H1 (cell line): ENCODE data around the gene SMYD3. TPM values are rescaled to one million over a fixed set of nuclear protein-coding genes. Genes with fewer than 3 reads are reported as not detected.

Experiments used
- CTCF ChIA-PET: fragments of 300-600 bp; sonication (Branson Sonifier 250); formaldehyde crosslinking; loops from one replicate; lab custom pipeline; 2021; ENCODE audit not compliant: partially characterized antibody; lab: Charles Lee
- POLR2A ChIA-PET: fragments of 300-600 bp; sonication (Branson Sonifier 250); formaldehyde crosslinking; loops from one replicate; lab custom pipeline; 2021; ENCODE audit warnings: inconsistent platforms; ENCODE audit not compliant: partially characterized antibody; lab: Charles Lee
- DNase-seq, 2 experiments: peaks; one replicate each; pipeline versions ENCODE4 v3.0.0 to v3.0.0-alpha.2; 2010 to 2022; ENCODE audit warnings: low spot score in 2 of 2, low read depth in 1 of 2, mixed read lengths in 1 of 2
- FAIRE-seq: peaks from 2 replicates; lab custom pipeline; 2011; peaks lifted over from hg19 to GRCh38; lab: Jason Lieb, UNC
- H2AFZ ChIP-seq: 2 replicates; pipeline ENCODE4 v1.8.1; 2012; ENCODE audit warnings: low read length, inconsistent platforms
- H2AK5ac ChIP-seq: 2 replicates; pipeline ENCODE4 v1.6.1; 2013; ENCODE audit warnings: low read depth, low read length
- H2BK120ac ChIP-seq: replicated peaks from 2 replicates; pipeline ENCODE3; 2013; ENCODE audit warnings: low read depth, low read length, inconsistent platforms
- H2BK12ac ChIP-seq: 2 replicates; pipeline ENCODE4 v1.6.1; 2013; ENCODE audit warnings: low read depth, low read length
- H2BK15ac ChIP-seq: 2 replicates; pipeline ENCODE4 v1.6.1; 2013; ENCODE audit warnings: low read length
- H2BK20ac ChIP-seq: 2 replicates; pipeline ENCODE4 v1.6.1; 2013; ENCODE audit warnings: low read length
- H2BK5ac ChIP-seq: 2 replicates; pipeline ENCODE4 v1.6.1; 2013; ENCODE audit warnings: low read depth, low read length
- H3K14ac ChIP-seq: 2 replicates; pipeline ENCODE4 v1.6.1; 2013; ENCODE audit warnings: inconsistent platforms; ENCODE audit not compliant: insufficient read length
- H3K18ac ChIP-seq: 2 replicates; pipeline ENCODE4 v1.6.1; 2013; ENCODE audit warnings: low read length; ENCODE audit errors: extremely low read depth
- H3K23ac ChIP-seq: 2 replicates; pipeline ENCODE4 v1.6.1; 2013; ENCODE audit warnings: inconsistent platforms; ENCODE audit not compliant: insufficient read length
- H3K23me2 ChIP-seq: 2 replicates; pipeline ENCODE4 v1.6.1; 2013; ENCODE audit warnings: low read depth, low read length
- H3K27ac ChIP-seq: 2 replicates; pipeline ENCODE4 v1.6.1; 2011; ENCODE audit warnings: low read depth, low read length, inconsistent platforms
- H3K27me3 ChIP-seq, 4 experiments: replicated peaks in 1 of 4; 1 replicate in 1 of 4; 2 replicates in 3 of 4; pipeline versions ENCODE4 v1.6.1 to v1.8.1; 2011 to 2013; ENCODE audit warnings: low read length in 3 of 4, mild to moderate bottlenecking in 3 of 4, inconsistent platforms in 2 of 4, mixed read lengths in 2 of 4, moderate library complexity in 1 of 4; ENCODE audit not compliant: control insufficient read depth in 3 of 4, insufficient read depth in 3 of 4; ENCODE audit errors: extremely low read depth in 1 of 4
- H3K36me3 ChIP-seq, 4 experiments: 2 replicates each; pipeline versions ENCODE4 v1.6.1 to v1.8.1; 2011 to 2013; ENCODE audit warnings: mild to moderate bottlenecking in 4 of 4, low read length in 3 of 4, moderate library complexity in 2 of 4, control low read depth in 1 of 4, inconsistent platforms in 1 of 4; ENCODE audit not compliant: insufficient read depth in 4 of 4, control insufficient read depth in 2 of 4
- H3K4ac ChIP-seq: replicated peaks from 2 replicates; pipeline ENCODE3; 2013; ENCODE audit warnings: low read length, low read depth, mixed read lengths, inconsistent platforms; ENCODE audit not compliant: insufficient read length
- H3K4me1 ChIP-seq, 4 experiments: replicated peaks in 1 of 4; 1 replicate in 1 of 4; 2 replicates in 3 of 4; pipeline versions ENCODE4 v1.6.1 to v1.8.1; 2011 to 2013; ENCODE audit warnings: low read length in 3 of 4, inconsistent platforms in 2 of 4, mixed read lengths in 1 of 4; ENCODE audit not compliant: insufficient read depth in 4 of 4, control insufficient read depth in 3 of 4
- H3K4me2 ChIP-seq, 2 experiments: 2 replicates each; pipeline versions ENCODE4 v1.6.1 to v1.8.1; 2011 to 2013; ENCODE audit warnings: low read depth in 2 of 2, low read length in 2 of 2, control low read depth in 1 of 2, inconsistent platforms in 1 of 2, mild to moderate bottlenecking in 1 of 2; ENCODE audit not compliant: insufficient read depth in 1 of 2
- H3K4me3 ChIP-seq, 4 experiments: fragments of 200-600, 300-600 bp in 1 of 4; sonication (generic), shearing (Covaris generic), sonication (Bioruptor Twin) in 1 of 4; 2 replicates each; pipeline versions ENCODE4 v1.5.1 to v1.8.1; 2011 to 2016; ENCODE audit warnings: low read length in 4 of 4, low read depth in 3 of 4, control low read depth in 2 of 4, inconsistent platforms in 2 of 4, mild to moderate bottlenecking in 2 of 4, mixed read lengths in 1 of 4, moderate library complexity in 1 of 4; ENCODE audit not compliant: insufficient read depth in 2 of 4; ENCODE audit errors: extremely low read depth in 1 of 4
- H3K56ac ChIP-seq: replicated peaks from 2 replicates; pipeline ENCODE3; 2013; ENCODE audit warnings: low read depth, mild to moderate bottlenecking, mixed read lengths, low read length, inconsistent platforms; ENCODE audit not compliant: insufficient read length
- H3K79me1 ChIP-seq: 2 replicates; pipeline ENCODE4 v1.6.1; 2013; ENCODE audit warnings: low read depth, low read length, control low read depth
- H3K79me2 ChIP-seq, 2 experiments: 2 replicates each; pipeline versions ENCODE4 v1.6.1 to v1.8.1; 2012 to 2013; ENCODE audit warnings: low read length in 2 of 2, mild to moderate bottlenecking in 2 of 2, inconsistent platforms in 1 of 2; ENCODE audit not compliant: insufficient read depth in 2 of 2, control insufficient read depth in 1 of 2
- H3K9ac ChIP-seq, 4 experiments: replicated peaks in 1 of 4; 1 replicate in 1 of 4; 2 replicates in 3 of 4; pipeline versions ENCODE4 v1.6.1 to v1.8.1; 2011 to 2013; ENCODE audit warnings: low read depth in 3 of 4, low read length in 3 of 4, control low read depth in 2 of 4, mild to moderate bottlenecking in 2 of 4, moderate library complexity in 2 of 4, inconsistent platforms in 1 of 4; ENCODE audit errors: extremely low read depth in 1 of 4
- H3K9me3 ChIP-seq, 2 experiments: 2 replicates each; pipeline versions ENCODE4 v1.6.1 to v1.8.1; 2012 to 2013; ENCODE audit warnings: mild to moderate bottlenecking in 2 of 2, moderate library complexity in 2 of 2, control low read depth in 1 of 2, inconsistent platforms in 1 of 2, low read depth in 1 of 2, low read length in 1 of 2, mixed read lengths in 1 of 2; ENCODE audit not compliant: insufficient read depth in 2 of 2
- H4K20me1 ChIP-seq, 2 experiments: replicated peaks in 1 of 2; 2 replicates each; pipeline versions ENCODE3 to v1.8.1; 2011 to 2013; ENCODE audit warnings: inconsistent platforms in 2 of 2, low read length in 2 of 2, mild to moderate bottlenecking in 1 of 2; ENCODE audit not compliant: insufficient read depth in 2 of 2, control insufficient read depth in 1 of 2
- H4K5ac ChIP-seq: 2 replicates; pipeline ENCODE4 v1.6.1; 2013; ENCODE audit warnings: low read length, low read depth, mixed read lengths, inconsistent platforms; ENCODE audit not compliant: insufficient read length
- H4K8ac ChIP-seq: 2 replicates; pipeline ENCODE4 v1.8.0; 2013; ENCODE audit warnings: mild to moderate bottlenecking, moderate library complexity, low read length, inconsistent platforms; ENCODE audit not compliant: insufficient read depth; ENCODE audit errors: extremely low read depth
- H4K91ac ChIP-seq: replicated peaks from 2 replicates; pipeline ENCODE3; 2013; ENCODE audit warnings: low read length, mixed read lengths, inconsistent platforms; ENCODE audit not compliant: insufficient read length
- PHF8 ChIP-seq: fragments of 200-600 bp; sonication (generic); conservative IDR thresholded peaks from 2 replicates; pipeline ENCODE4 v1.7.1; 2012; ENCODE audit warnings: low read depth, mild to moderate bottlenecking, inconsistent platforms, low read length, moderate library complexity
- POLR2AphosphoS5 ChIP-seq: IDR thresholded peaks from 2 replicates; pipeline ENCODE4 v1.6.1; 2011; ENCODE audit warnings: low read depth, low read length
- RNF2 ChIP-seq: fragments of 200-900, 300-1000 bp; sonication (generic); IDR thresholded peaks from 2 replicates; pipeline ENCODE4 v1.7.1; 2016; ENCODE audit warnings: borderline replicate concordance, low read depth, mild to moderate bottlenecking, antibody characterized with exemption, low read length; ENCODE audit not compliant: poor library complexity, severe bottlenecking; ENCODE audit errors: missing control alignments
- SAP30 ChIP-seq: fragments of 300-600 bp; sonication (generic); IDR thresholded peaks from 2 replicates; pipeline ENCODE4 v1.7.1; 2012; ENCODE audit warnings: low read length, moderate library complexity, mild to moderate bottlenecking, inconsistent platforms; ENCODE audit not compliant: insufficient read depth, insufficient replicate concordance
- SIRT6 ChIP-seq: IDR thresholded peaks from one replicate; pipeline ENCODE4 v1.7.1; 2012; ENCODE audit warnings: low read length, inconsistent platforms
- TEAD4 ChIP-seq: IDR thresholded peaks from 2 replicates; pipeline ENCODE4 v1.6.1; 2012; ENCODE audit warnings: low read depth, low read length, inconsistent platforms, mixed read lengths
- WGBS, 2 experiments: shearing (Covaris generic) in 1 of 2; methylation state at CpG; one replicate each; pipeline versions ENCODE4 v1.1.6 to v1.1.7; 2013 to 2015; ENCODE audit warnings: low lambda C conversion rate in 2 of 2, mixed read lengths in 2 of 2, inconsistent platforms in 1 of 2, low coverage in 1 of 2, missing lambda C conversion rate in 1 of 2; ENCODE audit not compliant: insufficient replicate concordance in 2 of 2, insufficient coverage in 1 of 2, insufficient read length in 1 of 2; ENCODE audit errors: extremely low coverage in 1 of 2, missing lambda C conversion rate in 1 of 2; 5-methylcytosine and 5-hydroxymethylcytosine counted together
- polyA plus RNA-seq, 7 experiments: library from polyadenylated mRNA; depleted of rRNA in 3 of 7; stranded (reverse) in 5 of 7; unstranded in 2 of 7; fragments of >200 nt in 5 of 7; fragments of 200-250 nt in 2 of 7; gene quantifications; 1 replicate in 5 of 7; 2 replicates in 1 of 7; 4 replicates in 1 of 7; pipeline versions ENCODE4 v1.2.1 to v1.2.3, GENCODE V29; 2011 to 2013; ENCODE audit warnings: missing spikeins in 2 of 7, mixed read lengths in 2 of 7
- total RNA-seq: library from RNA; stranded (reverse); fragmentation: NEBNext Ultra II Directional; extraction: Animal tissue kit (Norgen Biotek cat#: 25700); gene quantifications from 2 replicates; pipeline ENCODE4 v1.2.1, GENCODE V29; 2021
- TF ChIP-seq, protein P1 (sequence below): IDR thresholded peaks from 2 replicates; pipeline ENCODE4 v1.6.1; 2012; ENCODE audit warnings: inconsistent platforms
- TF ChIP-seq, protein P2 (sequence below): IDR thresholded peaks from 2 replicates; pipeline ENCODE4 v1.6.1; 2011; ENCODE audit warnings: low read length, improper control_type of control experiment

SMYD3 gene
- total and polyA plus RNA-seq, 2 of the 8 experiments (the other 6 are each of a cell fraction or from before 2014, with no cell fraction given) = 17.3 to 25.4 TPM

DNA sequence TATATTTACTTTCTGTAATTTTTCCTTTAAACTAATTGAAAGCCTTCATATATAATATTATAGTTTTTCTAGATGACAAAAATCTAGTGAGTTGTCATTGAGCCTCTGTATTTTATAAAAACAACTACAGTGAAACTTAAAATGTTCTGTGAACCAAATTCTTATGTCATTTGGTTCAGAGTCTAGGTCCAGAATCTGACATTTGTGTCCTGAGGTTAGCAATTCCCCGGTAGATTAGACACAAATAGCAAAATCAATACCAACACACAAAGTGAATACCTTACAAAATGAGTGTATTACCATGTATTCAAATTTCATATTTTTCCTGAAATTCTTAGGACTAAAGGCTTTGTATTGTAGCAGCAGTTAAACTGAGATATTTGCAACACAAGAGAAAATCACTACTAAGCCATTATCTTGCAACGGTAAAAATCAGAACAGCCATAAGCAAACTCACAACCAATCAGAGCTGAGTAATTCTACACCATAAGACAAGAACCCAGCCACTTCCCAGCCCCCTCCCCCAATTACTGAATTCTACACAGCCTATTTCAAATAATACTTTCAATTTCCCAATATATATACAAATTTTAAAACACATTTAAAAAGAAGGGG is 573.5 kb downstream of the SMYD3 start:
- peak overlapping the region in 1 of 4 experiments; percentile 34; a peak in 1 of 8 replicates for H3K4me3 ChIP-seq
- no peak for FAIRE-seq

More for the DNA sequence above, 573.5 kb downstream of the SMYD3 start:
- no peak overlapping the region for H3K9ac ChIP-seq
- no peak overlapping the region for H3K14ac ChIP-seq
- H3K23me2 ChIP-seq = no peaks in the 10 kb centered on the region
- no peaks in the 10 kb centered on the region for H3K36me3 ChIP-seq
- no peak overlapping the region for H2BK15ac ChIP-seq
- no peak overlapping the region for H3K4ac ChIP-seq
- no peak overlapping the region for H2AFZ ChIP-seq
- H2BK20ac ChIP-seq = no peak overlapping the region
- H3K18ac ChIP-seq = no peak overlapping the region; the same call in 1 of the 2 replicates
- peaks cover 0 to 8% (median 3%) of the 10 kb centered on the region in 4 experiments; a peak in 2 of 7 replicates for H3K4me1 ChIP-seq
- peak overlapping the region; percentile 62 for H4K5ac ChIP-seq
- no peaks in the 10 kb centered on the region for H3K27me3 ChIP-seq
- ChIA-PET POLR2A (no interaction called here), CTCF (no interaction called here)
- H3K4me2 ChIP-seq = peak overlapping the region in 1 of 2 experiments; percentile 45; a peak in 2 of 4 replicates
- no peak overlapping the region for H2BK5ac ChIP-seq
- H3K23ac ChIP-seq = no peak overlapping the region
- no peak overlapping the region for H4K8ac ChIP-seq
- no peak for DNase-seq
- no peak overlapping the region for H3K27ac ChIP-seq
- H3K79me1 ChIP-seq = no peaks in the 10 kb centered on the region
- no peak overlapping the region for H2BK120ac ChIP-seq
- TF ChIP-seq, protein P1, sequence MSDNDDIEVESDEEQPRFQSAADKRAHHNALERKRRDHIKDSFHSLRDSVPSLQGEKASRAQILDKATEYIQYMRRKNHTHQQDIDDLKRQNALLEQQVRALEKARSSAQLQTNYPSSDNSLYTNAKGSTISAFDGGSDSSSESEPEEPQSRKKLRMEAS = no peak
- TF ChIP-seq RNF2 (no peak), PHF8 (no peak), SIRT6 (no peak), SAP30 (no peak), POLR2AphosphoS5 (no peak), TEAD4 (no peak)
- TF ChIP-seq, protein P2, sequence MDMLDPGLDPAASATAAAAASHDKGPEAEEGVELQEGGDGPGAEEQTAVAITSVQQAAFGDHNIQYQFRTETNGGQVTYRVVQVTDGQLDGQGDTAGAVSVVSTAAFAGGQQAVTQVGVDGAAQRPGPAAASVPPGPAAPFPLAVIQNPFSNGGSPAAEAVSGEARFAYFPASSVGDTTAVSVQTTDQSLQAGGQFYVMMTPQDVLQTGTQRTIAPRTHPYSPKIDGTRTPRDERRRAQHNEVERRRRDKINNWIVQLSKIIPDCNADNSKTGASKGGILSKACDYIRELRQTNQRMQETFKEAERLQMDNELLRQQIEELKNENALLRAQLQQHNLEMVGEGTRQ = no peak
- H3K56ac ChIP-seq = no peak overlapping the region
- WGBS, 2 experiments = 52% methylated on average over 2 of the region's 2 CpGs; no CpG with 5 or more reads in 1 of the 2 experiments
- no peak overlapping the region for H2AK5ac ChIP-seq
- no peaks in the 10 kb centered on the region for H4K20me1 ChIP-seq
- no peak overlapping the region for H2BK12ac ChIP-seq
- H3K79me2 ChIP-seq = no peaks in the 10 kb centered on the region
- H3K9me3 ChIP-seq = no peaks in the 10 kb centered on the region
- H4K91ac ChIP-seq = no peak overlapping the region
